Central memory CD8-positive, alpha-beta T cell (primary cell): ENCODE measurements around the gene LDHAL6B.

ENCODE experiments used
- ATAC-seq: fragments of 150-1000 bp; cut with Tn5 transposase; replicated peaks from 2 replicates; pipeline ENCODE4 v1.10.0; 2022; ENCODE audit warnings: mild to moderate bottlenecking, moderate FRiP score, moderate number of reproducible peaks; ENCODE audit not compliant: poor library complexity, severe bottlenecking; ENCODE audit errors: extremely low read depth
- DNase-seq, 2 donors: peaks; one replicate each; pipeline ENCODE4 v3.0.0; 2021; ENCODE audit warnings: low spot score in 2 of 2
- H3K27ac Mint-ChIP-seq: one replicate; pipeline ENCODE4 v1.8.0; 2022; ENCODE audit warnings: low read depth, mild to moderate bottlenecking, moderate library complexity, mixed read lengths
- H3K27me3 Mint-ChIP-seq: one replicate; pipeline ENCODE4 v1.8.0; 2022; ENCODE audit warnings: mixed read lengths
- H3K36me3 Mint-ChIP-seq: one replicate; pipeline ENCODE4 v1.8.0; 2022; ENCODE audit warnings: mild to moderate bottlenecking, moderate library complexity, mixed read lengths; ENCODE audit not compliant: insufficient read depth
- H3K4me1 Mint-ChIP-seq: one replicate; pipeline ENCODE4 v1.8.0; 2022; ENCODE audit warnings: mixed read lengths
- H3K4me3 Mint-ChIP-seq: one replicate; pipeline ENCODE4 v1.8.0; 2022; ENCODE audit warnings: mild to moderate bottlenecking, moderate library complexity, mixed read lengths
- H3K9me3 Mint-ChIP-seq: one replicate; pipeline ENCODE4 v1.8.0; 2022; ENCODE audit warnings: mixed read lengths

The LDHAL6B gene

GRCh38 chr15:59208613-59209249 is 2.1 kb downstream of the LDHAL6B start:
- Mint-ChIP-seq H3K36me3 (peaks cover 7% of the 10 kb centered on the region), H3K27me3 (peaks cover 20% of the 10 kb centered on the region), H3K9me3 (no peaks in the 10 kb centered on the region), H3K4me1 (no peaks in the 10 kb centered on the region), H3K27ac (no peak overlapping the region), H3K4me3 (no peak overlapping the region)
- ATAC-seq (no peak), DNase-seq (no peak)

- DNase-seq (no peak), ATAC-seq (no peak)
- Mint-ChIP-seq H3K4me1 (no peaks in the 10 kb centered on the region), H3K9me3 (no peaks in the 10 kb centered on the region), H3K4me3 (no peak overlapping the region), H3K27ac (no peak overlapping the region), H3K36me3 (peaks cover 5% of the 10 kb centered on the region), H3K27me3 (peaks cover 31% of the 10 kb centered on the region)
Observed at GRCh38 chr15:59210186-59210585, 3.5 kb downstream of the LDHAL6B start.

GRCh38 chr15:59216911-59217310 is 10.3 kb downstream of the LDHAL6B start:
- Mint-ChIP-seq H3K27ac (no peak overlapping the region), H3K4me1 (no peaks in the 10 kb centered on the region), H3K36me3 (no peaks in the 10 kb centered on the region), H3K4me3 (no peak overlapping the region), H3K9me3 (no peaks in the 10 kb centered on the region), H3K27me3 (peaks cover 32% of the 10 kb centered on the region)
- ATAC-seq = no peak
- DNase-seq = no peak

- no peaks in the 10 kb centered on the region for H3K9me3 Mint-ChIP-seq
- H3K27ac Mint-ChIP-seq = no peak overlapping the region
- no peak overlapping the region for H3K4me3 Mint-ChIP-seq
- ATAC-seq (no peak), DNase-seq (no peak)
- peaks cover 21% of the 10 kb centered on the region for H3K27me3 Mint-ChIP-seq
- no peaks in the 10 kb centered on the region for H3K36me3 Mint-ChIP-seq
- H3K4me1 Mint-ChIP-seq = no peaks in the 10 kb centered on the region
Observed at GRCh38 chr15:59217876-59218498, 11.3 kb downstream of the LDHAL6B start.

DNA sequence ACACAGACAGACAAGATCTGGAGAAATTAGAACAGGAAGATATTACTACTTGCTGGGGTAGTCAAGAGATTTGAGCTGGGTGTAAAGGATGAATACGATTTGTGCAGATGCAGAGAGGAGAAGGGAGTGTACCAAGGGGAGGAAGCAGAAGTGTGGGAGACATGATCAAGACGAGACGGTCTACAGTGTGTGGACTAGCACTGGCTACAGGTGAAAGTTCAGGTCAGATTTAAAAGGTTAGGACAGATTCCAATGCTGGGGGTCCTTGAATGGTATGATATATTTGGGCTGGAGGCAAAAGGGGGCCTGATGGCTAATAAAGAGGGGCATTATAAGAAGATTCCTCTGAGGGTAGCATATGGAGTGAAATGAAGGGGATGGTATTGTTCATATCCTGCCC is 12.1 kb downstream of the LDHAL6B start:
- H3K27ac Mint-ChIP-seq = no peak overlapping the region
- H3K36me3 Mint-ChIP-seq = no peaks in the 10 kb centered on the region
- ATAC-seq = no peak
- peaks cover 21% of the 10 kb centered on the region for H3K27me3 Mint-ChIP-seq
- H3K4me1 Mint-ChIP-seq = no peaks in the 10 kb centered on the region
- no peak overlapping the region for H3K4me3 Mint-ChIP-seq
- no peak for DNase-seq
- no peaks in the 10 kb centered on the region for H3K9me3 Mint-ChIP-seq

DNA sequence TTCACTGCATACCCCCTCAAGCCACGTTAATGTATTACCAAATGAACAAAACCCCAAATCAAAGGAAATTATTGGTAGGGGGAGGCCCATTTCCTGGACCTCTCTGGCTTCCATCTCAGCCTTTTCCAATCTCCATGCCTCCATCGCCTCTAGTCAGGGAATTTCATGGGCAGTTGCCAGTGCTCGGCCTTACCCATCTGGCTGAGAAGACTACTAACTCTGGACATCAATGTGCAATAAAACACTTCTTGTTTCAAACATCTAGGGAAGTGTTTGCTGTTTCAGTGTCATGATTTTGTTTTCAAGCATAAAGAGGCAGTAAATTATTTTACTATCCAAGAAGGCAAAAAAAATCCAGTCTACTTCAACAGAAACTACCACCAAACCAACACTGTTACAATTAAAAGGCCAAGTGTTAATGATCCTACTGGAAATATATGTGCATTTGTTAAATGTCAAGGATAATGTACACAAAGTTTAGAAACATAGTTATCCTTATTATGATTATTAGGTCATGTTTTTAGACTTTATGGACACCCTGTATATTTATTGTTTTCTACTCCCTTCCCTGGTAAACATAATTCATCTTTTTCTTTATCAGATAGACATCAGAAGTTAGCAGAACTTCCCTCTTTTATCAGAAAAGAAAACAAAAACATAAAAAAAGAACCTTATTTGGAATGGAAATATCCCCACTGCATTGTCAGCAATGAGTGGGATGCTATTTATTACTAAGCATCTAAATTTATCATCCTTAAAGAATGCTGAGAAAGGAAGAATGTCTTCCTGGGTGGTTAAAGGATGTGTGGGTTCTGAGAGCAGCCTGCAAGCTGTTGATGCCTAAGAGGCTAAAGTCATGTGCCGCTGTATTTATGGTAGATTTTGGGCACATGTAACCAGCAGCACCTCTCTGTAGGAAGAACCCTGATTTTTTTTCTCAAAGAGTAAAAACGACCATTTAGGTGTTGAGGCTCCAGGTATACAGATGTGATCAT is 15.2 kb downstream of the LDHAL6B start:
- Mint-ChIP-seq H3K27ac (no peak overlapping the region), H3K27me3 (peaks cover 26% of the 10 kb centered on the region), H3K4me1 (no peaks in the 10 kb centered on the region), H3K4me3 (no peak overlapping the region), H3K36me3 (peaks cover 2% of the 10 kb centered on the region), H3K9me3 (no peaks in the 10 kb centered on the region)
- DNase-seq (no peak), ATAC-seq (no peak)

DNA sequence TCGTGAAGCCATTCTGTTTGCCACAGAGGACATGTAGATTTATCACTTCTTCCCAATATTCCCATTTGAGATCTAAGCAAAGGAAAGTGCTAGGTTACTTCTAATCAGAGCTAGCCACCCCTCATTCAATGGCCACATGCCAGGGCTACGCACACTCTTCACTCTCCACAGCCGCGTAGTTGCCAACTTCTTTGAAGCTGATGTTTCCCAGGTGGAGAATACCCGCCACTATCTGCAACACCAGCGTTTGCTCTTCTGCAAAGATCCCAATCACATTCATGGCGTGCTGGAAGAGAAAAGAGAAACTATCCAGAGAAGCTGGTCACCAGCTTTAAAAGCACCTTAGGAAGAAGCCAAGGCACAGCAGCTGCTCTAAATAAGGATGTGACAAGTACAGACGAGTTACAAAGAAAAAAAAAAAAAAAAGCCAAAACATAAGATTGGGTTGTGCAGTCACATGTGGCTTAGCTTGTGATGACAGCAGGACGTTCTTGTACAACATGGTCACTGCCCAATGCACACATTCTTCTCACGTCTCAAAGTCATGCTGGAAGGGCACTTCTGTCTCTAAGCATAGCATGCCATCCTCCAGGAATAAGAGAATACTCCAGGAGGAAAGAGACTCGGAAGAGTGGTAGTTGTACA is 16.4 kb downstream of the LDHAL6B start:
- H3K9me3 Mint-ChIP-seq = no peaks in the 10 kb centered on the region
- peaks cover 2% of the 10 kb centered on the region for H3K36me3 Mint-ChIP-seq
- DNase-seq = no peak

GRCh38 chr15:59223736-59224135 is 17.1 kb downstream of the LDHAL6B start:
- Mint-ChIP-seq H3K27ac (no peak overlapping the region), H3K4me3 (no peak overlapping the region), H3K9me3 (no peaks in the 10 kb centered on the region), H3K27me3 (peaks cover 36% of the 10 kb centered on the region), H3K36me3 (peaks cover 2% of the 10 kb centered on the region), H3K4me1 (no peaks in the 10 kb centered on the region)
- ATAC-seq (no peak), DNase-seq (no peak)

More for the DNA sequence above, 16.4 kb downstream of the LDHAL6B start:
- Mint-ChIP-seq H3K4me1 (no peaks in the 10 kb centered on the region), H3K27me3 (peaks cover 36% of the 10 kb centered on the region), H3K27ac (no peak overlapping the region), H3K4me3 (no peak overlapping the region)
- ATAC-seq = no peak

GRCh38 chr15:59224474-59224873 is 17.8 kb downstream of the LDHAL6B start:
- Mint-ChIP-seq H3K9me3 (no peaks in the 10 kb centered on the region), H3K27me3 (peaks cover 36% of the 10 kb centered on the region), H3K36me3 (peaks cover 2% of the 10 kb centered on the region), H3K4me3 (no peak overlapping the region), H3K27ac (no peak overlapping the region), H3K4me1 (no peaks in the 10 kb centered on the region)
- no peak for ATAC-seq
- no peak for DNase-seq

DNA sequence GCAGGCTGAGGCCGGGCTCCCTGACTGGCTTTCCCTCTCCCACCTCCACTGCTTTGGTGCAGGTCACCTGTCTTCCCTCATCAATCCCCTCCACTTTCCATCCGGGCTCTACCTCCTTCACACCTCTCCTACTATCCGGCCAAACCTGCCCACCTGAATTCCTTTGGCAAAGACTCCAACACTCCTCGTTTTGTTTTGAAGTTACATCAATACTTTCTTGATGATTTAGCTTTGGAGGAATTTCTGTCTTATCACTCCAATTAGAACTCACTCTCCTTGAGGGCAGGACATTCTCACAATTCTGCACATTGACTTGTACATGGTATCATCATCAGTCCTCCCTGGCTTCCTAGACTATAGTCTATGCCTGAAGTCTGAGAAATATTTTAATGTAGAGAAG is 20.4 kb downstream of the LDHAL6B start:
- no peak overlapping the region for H3K27ac Mint-ChIP-seq
- no peaks in the 10 kb centered on the region for H3K4me1 Mint-ChIP-seq
- H3K27me3 Mint-ChIP-seq = peaks cover 36% of the 10 kb centered on the region

GRCh38 chr15:59229015-59229414 is 22.4 kb downstream of the LDHAL6B start:
- no peak overlapping the region for H3K27ac Mint-ChIP-seq
- no peak for DNase-seq
- ATAC-seq = no peak
- H3K36me3 Mint-ChIP-seq = peaks cover 2% of the 10 kb centered on the region
- no peak overlapping the region for H3K4me3 Mint-ChIP-seq
- no peaks in the 10 kb centered on the region for H3K9me3 Mint-ChIP-seq
- no peaks in the 10 kb centered on the region for H3K4me1 Mint-ChIP-seq
- peaks cover 32% of the 10 kb centered on the region for H3K27me3 Mint-ChIP-seq

More for the DNA sequence above, 20.4 kb downstream of the LDHAL6B start:
- Mint-ChIP-seq H3K9me3 (no peaks in the 10 kb centered on the region), H3K36me3 (peaks cover 2% of the 10 kb centered on the region), H3K4me3 (no peak overlapping the region)
- no peak for ATAC-seq
- no peak for DNase-seq

GRCh38 chr15:59229453-59229852 is 22.8 kb downstream of the LDHAL6B start:
- Mint-ChIP-seq H3K4me1 (no peaks in the 10 kb centered on the region), H3K27me3 (peaks cover 27% of the 10 kb centered on the region), H3K36me3 (peaks cover 2% of the 10 kb centered on the region), H3K9me3 (no peaks in the 10 kb centered on the region), H3K27ac (no peak overlapping the region), H3K4me3 (no peak overlapping the region)
- DNase-seq (no peak), ATAC-seq (no peak)
